ENCODE data around the gene ZNF629.
"Not testable (repeated sequence)": the region's sequence is repeated elsewhere in the genome, so short reads cannot be mapped to it uniquely, and the experiment has no call there.

The ZNF629 gene

GRCh38 chr16:30786936-30787612 lies at the start of gene ZNF629:
Gene ZNF629, minus strand, starts transcription at chr16:30787205. Its CDS starts 2,723 bp downstream, at chr16:30784482.
- DNase-seq: peak in 1 of 2 donors; percentile 43

GRCh38 chr16:30834130-30834740 lies 47.2 kb upstream of the ZNF629 start:
- DNase-seq: no peak

DNA sequence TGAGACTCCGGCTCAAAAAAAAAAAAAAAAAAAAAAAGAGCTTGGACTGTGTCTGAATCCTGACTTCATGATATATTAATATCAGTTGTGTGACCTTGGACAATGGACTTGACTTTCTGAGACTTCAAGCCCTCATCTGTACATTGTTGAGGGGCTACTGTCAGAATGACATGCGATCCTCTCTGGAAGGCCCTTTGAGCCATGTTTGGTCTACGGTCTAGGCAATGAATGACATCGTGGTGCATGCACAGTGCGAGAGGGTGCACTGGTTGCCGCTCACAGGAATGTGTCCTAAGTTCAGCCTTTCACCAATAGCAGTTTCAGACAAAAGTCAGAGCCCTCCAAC lies 43.0 kb upstream of the ZNF629 start:
- no peak for DNase-seq

DNA sequence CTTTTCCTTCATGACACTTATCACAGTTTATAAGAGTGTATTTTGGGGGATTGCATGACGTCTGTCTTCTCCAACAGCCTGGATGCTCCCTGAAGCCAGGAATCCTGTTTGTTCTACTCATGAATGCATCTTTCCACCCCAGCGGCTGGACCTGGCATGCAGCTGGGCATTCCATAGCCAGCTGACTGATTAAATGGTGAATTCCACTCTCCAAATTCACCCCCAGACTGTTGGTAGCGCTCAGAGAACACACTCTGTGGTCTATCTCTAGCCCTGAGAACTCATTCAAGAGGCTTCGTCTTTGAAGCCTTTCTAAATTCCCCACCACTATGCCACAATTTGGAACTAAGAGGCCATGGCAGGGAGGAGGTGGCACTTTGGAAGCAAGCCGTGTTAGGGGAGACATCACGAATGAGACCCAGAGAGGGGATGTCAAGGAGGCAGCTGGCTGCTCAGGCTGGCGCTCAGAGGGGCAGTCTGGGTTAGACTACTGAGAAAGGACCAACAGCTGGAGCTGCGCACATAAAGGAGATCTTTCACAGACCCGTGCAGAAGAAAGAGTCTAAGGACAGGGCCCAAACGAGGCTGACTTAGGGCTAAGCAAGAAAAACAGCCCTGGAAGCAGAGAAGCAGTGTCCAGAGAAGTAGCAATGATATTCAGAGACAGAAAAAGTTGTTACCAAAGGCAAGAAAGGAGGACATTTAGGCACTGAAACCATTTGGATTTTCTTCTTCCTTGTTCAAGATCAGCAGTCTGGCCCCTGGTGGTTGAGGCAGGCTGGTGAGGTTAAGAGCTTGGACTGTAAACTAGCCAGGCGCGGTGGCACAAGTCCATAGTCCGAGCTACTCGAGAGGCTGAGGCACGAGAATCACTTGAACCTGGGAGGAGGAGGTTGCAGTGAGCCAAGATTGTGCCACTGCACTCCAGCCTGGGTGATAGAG lies 42.4 kb upstream of the ZNF629 start:
- no peak for DNase-seq

- DNase-seq: no peak
Measured at GRCh38 chr16:30821891-30822290, 34.9 kb upstream of the ZNF629 start.

DNA sequence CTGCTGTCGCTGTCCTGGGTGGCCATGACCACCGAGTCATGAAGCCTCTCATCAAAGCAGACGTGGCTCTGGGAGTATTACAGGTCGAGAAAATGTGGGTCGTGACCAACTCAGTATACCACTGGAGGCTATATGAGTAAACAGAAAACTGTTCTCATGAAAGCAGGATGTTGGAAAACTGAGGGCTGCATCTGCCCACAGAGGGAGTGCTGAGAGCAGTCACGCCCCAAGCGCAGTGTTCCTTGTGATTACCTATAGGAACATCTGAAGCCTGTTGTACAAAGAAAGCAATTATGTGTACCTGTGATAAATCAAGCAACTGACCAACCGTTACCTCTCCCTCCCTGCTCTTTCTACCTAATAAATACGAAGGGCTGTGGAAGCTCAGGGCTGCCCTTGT lies 34.4 kb upstream of the ZNF629 start:
- not testable (repeated sequence) for DNase-seq

DNA sequence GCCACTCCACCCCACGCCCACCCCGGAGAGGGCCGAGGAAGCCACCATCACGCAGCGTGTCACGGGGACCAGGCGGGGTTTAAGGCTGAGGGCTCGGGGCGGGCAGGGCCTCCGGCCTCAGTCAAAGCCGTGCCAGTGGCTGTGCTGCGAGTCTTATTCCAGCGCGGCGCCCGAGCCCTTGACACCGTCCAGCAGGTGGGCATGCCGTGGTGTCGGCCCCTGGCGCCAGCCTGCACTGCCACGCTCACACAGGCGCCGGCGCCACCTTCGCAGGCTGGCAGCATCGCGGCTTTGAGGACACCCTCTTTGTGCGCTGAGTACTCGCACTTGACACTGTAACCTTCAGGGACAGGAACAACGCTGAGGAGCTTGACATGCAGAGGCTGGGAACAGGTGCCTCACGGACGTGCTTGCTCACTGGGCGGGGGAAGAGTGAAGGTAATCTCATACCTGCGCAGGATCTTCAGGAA lies 34.0 kb upstream of the ZNF629 start:
- no peak for DNase-seq

DNA sequence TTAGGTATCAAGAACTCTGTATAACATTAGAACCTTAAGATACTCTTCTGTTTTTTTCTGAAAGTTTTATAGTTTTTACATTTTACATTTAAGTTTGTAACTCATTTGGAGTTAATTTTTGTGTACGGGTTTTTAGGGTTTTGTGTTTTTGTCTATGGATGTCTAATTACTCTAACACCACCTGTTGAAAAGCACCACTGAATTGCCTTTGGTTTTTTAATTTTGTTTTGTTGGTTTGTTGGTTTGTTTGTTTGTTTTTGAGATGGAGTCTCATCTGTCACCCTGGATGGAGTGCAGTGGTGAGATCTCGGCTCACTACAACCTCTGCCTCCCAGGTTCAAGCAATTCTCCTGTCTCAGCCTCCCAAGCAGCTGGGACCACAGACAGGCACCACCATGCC lies 29.8 kb upstream of the ZNF629 start:
- no peak for DNase-seq

DNA sequence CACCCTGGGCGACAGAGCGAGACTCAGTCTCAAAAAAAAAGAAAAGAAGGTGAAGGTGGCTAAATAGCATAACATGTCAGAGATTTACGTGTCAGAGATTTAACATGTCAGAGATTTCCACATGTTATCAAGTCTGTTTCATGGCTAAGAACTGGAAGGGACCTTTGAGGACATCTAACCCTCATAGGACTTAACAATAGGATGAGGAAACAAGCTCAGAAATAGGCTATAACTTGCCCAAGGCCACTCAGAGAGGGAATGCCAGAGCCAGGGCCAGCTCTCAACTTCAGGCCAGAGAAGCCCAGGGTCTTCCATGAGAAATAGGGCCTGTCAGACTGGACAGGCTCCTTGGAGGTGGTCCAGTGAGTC lies 26.8 kb upstream of the ZNF629 start:
- peak in 1 of 2 donors; percentile 30 for DNase-seq

- not testable (repeated sequence) for DNase-seq
Measured at GRCh38 chr16:30809675-30810074, 22.7 kb upstream of the ZNF629 start.

- DNase-seq: not testable (repeated sequence)
Measured at GRCh38 chr16:30808890-30809426, 22.0 kb upstream of the ZNF629 start.

- DNase-seq: peak; percentile 68 to 83
Measured at GRCh38 chr16:30808146-30808545, 21.1 kb upstream of the ZNF629 start.

- DNase-seq: peak; percentile 58 to 70
Measured at GRCh38 chr16:30805370-30806169, 18.6 kb upstream of the ZNF629 start.

DNA sequence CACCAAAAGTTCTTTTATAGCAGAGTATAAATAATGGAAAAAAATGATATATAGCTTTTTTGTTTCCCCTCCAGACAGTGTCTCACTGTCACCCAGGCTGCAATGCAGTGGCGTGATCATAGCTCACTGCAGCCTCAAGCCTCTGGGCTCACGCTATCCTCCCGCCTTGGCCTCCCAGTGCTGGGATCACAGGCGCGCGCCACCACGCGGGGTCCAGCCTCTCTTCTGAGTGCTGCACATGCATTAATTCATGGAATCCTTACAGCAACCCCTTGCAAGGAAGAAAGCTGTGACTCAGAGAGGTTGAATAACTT lies 18.0 kb upstream of the ZNF629 start:
- no peak for DNase-seq

DNA sequence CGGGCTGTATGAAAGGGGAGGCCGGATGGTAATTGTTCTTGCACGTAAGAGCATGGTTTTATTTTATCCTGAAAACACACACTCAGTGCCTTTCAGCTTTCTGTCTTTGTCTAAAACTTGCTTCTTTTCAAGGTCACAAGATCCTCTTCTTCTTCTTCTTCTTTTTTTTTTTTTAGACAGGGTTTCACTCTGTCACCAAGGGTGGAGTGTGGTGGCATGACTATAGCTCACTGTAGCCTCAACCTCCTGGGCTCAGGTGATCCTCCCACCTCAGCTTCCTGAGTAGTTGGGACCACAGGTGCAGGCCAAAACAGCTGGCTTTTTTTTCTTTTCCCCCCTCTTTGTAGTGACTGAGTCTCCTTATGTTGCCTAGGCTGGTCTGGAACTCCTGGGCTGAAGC lies 15.9 kb upstream of the ZNF629 start:
- DNase-seq: peak; percentile 8 to 26

- DNase-seq: no peak
Measured at GRCh38 chr16:30797670-30798309, 10.8 kb upstream of the ZNF629 start.

DNA sequence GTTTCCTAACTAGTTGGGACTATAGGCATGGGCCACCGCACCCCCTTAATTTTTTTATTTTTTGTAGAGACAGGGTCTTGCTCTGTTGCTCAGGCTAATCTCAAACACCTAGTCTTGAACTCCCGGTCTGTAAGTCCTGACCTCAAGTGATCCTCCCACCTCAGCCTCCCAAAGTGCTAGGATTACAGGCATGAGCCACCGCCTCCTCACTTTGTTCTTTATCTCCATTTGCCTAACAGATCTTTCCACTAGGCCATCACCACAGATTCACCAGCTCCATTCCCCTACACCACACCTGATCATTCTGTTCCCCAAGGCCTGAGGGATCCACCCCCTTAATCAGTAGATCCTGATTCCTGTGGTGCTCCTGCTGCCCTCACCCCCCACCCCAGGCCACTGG lies 7.6 kb upstream of the ZNF629 start:
- DNase-seq: no peak

DNA sequence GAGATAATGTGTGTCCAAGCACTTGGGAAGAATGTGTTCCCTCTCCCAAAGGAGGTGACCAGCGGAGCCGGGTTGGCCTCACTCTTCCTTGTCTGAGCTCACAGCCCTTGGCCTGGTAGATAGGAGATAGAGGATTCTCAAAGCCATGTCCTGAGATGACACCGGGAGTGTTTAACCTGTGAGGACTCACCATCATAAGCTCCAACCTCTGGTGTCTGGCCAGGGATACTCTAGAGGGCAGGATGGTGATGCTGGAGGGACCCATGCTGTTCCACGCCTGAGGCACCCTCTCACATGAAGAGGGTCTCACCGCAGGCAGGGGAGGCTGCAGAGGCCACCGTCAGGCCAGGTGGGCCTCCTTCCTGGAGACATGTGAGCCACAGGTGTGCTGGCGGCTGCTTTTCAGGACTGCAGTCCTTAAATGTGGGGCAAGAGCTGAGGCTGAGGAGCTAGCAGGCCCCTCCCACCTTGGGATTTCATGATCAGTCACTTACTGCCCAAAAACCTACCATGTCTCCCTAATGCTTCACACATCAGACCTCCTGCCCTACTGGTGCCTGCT lies 6.6 kb upstream of the ZNF629 start:
- no peak for DNase-seq

GRCh38 chr16:30787613-30788378 lies 791 bp upstream of the ZNF629 start:
- DNase-seq: no peak

GRCh38 chr16:30786115-30786935 lies 680 bp downstream of the ZNF629 start:
- peak in 1 of 2 donors; percentile 22 for DNase-seq
